ENCODE results near the gene HLA-DMA. TPM values are rescaled to one million over a fixed set of nuclear protein-coding genes. Genes with fewer than 3 reads are reported as not detected.
A peak's percentile ranks its signal among the peaks of the same experiment; 100 is the strongest.

HLA-DMA gene
- 465 TPM for total RNA-seq (2013)
- polyA plus RNA-seq (100 to 1,000 TPM; 434 to 526 (median 515) TPM), polyA minus RNA-seq (126 and 236 TPM in 2 replicates), total RNA-seq (23.0 to 216 (median 127) reads per million in 11 experiments)

DNA sequence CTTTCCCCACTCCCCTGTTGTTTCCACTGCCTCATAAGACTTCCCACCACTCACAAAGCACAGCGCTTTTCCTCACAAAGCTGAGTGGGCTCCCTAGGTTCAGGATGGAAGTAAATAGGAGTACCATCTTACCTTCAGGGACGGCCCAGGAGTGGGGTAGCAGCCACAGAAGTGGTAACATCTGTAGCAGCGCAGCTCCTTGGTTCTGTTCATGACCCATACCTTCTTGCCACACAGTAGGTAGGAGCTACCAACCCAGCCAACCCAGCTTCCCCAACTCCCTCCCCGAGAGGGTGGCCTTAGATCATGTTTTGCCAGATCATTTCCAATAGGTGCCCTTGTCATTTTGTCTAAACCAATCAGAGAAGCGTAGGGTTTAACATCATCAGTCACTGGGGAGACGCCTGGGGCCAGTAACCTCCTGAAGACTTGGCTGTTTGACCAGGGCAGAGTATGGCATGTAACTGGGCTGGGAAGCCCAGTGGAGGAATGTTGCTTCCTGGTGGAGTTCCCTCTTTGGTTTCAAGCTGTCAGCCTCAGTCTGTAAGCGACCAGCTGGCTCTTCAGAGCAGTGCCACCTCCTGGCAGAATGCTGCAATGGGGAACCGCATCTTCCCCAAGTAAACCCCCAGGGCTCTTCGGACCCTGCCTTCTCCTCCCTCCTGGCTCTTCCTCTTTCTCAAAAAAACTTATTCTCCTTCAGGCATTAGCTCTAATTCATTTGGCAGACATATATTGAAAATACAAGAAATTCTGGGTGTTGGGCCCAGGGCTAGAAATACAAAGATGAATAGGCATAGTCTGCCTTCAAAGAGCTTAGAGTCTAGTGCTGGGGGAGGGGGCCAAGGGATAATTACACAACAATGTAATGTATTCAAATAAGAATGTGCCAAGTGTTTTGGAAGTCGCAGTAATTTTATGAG is at the start of gene HLA-DMA:
Gene HLA-DMA (minus strand): TSS at position 281 of the 923 bp plus-strand sequence. CDS start 61 bp downstream, at position 220.
- no peaks in the 10 kb centered on the region for H4K20me1 ChIP-seq (ENCODE audit: insufficient read depth, low read length)
- Mint-ChIP-seq H3K4me1 (peaks cover 70% of the 10 kb centered on the region), H3K27ac (peak within 1 kb of the TSS; percentile 94 to 98 (median 97)), H3K9me3 (no peaks in the 10 kb centered on the region), H3K27me3 (ENCODE audit: low read depth in 3 of 3) (peaks cover 0 to 2% (median 0%) of the 10 kb centered on the region in 3 donors), H3K36me3 (peaks cover 33 to 34% of the 10 kb centered on the region in 2 donors), H3K4me3 (peak within 1 kb of the TSS; percentile 93 to 96)
- intact Hi-C loops (cut with micrococcal nuclease): loop anchor here in 1 of 2 donors (2.0 kb wide), 1 partner anchor 16 kb away; the partner anchor contains the start of gene BRD2
- peak within 1 kb of the TSS; percentile 89 for H3K4me2 ChIP-seq (replicated peaks; ENCODE audit: extremely low read depth, low read length, poor library complexity, severe bottlenecking)
- peak within 1 kb of the TSS; percentile 74 to 86 for H3K27ac ChIP-seq (ENCODE audit: low read depth in 1 of 2, low read length in 2 of 2)
- peaks cover 62 to 64% of the 10 kb centered on the region in 2 donors for H3K4me1 ChIP-seq (ENCODE audit: control insufficient read depth in 1 of 2, insufficient read depth in 2 of 2, low read length in 2 of 2)
- H3K9ac ChIP-seq (ENCODE audit: insufficient read depth, low read length, poor library complexity, severe bottlenecking): peak within 1 kb of the TSS; percentile 48
- 8% methylated on average over 7 of the region's 10 CpGs for WGBS (ENCODE audit: insufficient coverage)
- no peaks in the 10 kb centered on the region for H3K27me3 ChIP-seq (ENCODE audit: control insufficient read depth in 2 of 2, insufficient read depth in 2 of 2, low read length in 2 of 2)
- peak within 1 kb of the TSS; percentile 61 for H2AFZ ChIP-seq (ENCODE audit: insufficient read depth, low read depth, low read length, poor library complexity, severe bottlenecking)
- H3K4me3 ChIP-seq (replicated peaks in 1 of 3; ENCODE audit: low read depth in 2 of 3, low read length in 3 of 3): peak within 1 kb of the TSS; percentile 84 to 95 (median 92)
- peak; percentile 98 to 99 (median 99) for DNase-seq
- peaks cover 14 to 26% of the 10 kb centered on the region in 2 donors for H3K36me3 ChIP-seq (replicated peaks in 1 of 2; ENCODE audit: control insufficient read depth in 1 of 2, insufficient read depth in 2 of 2, low read length in 2 of 2)
- H3K79me2 ChIP-seq (ENCODE audit: insufficient read depth, low read length): peaks cover 74% of the 10 kb centered on the region
- TF ChIP-seq, protein P1, sequence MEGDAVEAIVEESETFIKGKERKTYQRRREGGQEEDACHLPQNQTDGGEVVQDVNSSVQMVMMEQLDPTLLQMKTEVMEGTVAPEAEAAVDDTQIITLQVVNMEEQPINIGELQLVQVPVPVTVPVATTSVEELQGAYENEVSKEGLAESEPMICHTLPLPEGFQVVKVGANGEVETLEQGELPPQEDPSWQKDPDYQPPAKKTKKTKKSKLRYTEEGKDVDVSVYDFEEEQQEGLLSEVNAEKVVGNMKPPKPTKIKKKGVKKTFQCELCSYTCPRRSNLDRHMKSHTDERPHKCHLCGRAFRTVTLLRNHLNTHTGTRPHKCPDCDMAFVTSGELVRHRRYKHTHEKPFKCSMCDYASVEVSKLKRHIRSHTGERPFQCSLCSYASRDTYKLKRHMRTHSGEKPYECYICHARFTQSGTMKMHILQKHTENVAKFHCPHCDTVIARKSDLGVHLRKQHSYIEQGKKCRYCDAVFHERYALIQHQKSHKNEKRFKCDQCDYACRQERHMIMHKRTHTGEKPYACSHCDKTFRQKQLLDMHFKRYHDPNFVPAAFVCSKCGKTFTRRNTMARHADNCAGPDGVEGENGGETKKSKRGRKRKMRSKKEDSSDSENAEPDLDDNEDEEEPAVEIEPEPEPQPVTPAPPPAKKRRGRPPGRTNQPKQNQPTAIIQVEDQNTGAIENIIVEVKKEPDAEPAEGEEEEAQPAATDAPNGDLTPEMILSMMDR (IDR thresholded peaks at IDR 0.05): peak; percentile 88
- H3K9me3 ChIP-seq (replicated peaks in 1 of 2; ENCODE audit: control insufficient read depth in 1 of 2, insufficient read depth in 1 of 2, low read length in 2 of 2): no peaks in the 10 kb centered on the region

DNA sequence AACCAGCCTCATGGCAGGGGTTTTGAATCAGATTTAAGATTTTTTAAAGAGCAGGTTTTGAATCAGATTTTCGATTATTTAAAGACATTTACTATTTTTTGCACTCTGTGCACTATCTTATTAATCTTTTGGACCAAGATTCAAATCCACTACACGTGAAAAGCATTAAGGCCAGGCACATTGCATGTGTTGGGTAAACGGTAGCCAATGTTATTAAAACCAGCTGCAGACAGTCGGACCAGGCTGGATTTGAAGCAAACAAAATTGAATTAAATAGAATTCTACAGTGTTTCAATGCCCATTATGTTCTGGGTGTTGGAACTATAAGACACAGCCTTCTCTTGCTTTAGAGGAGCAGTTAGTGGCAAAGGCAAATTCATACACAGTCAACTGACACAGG is 48.8 kb upstream of the HLA-DMA start:
- no CpG with 5 or more reads among the region's 4 CpGs for WGBS (ENCODE audit: insufficient coverage)
- Histone ChIP-seq H3K9ac (ENCODE audit: insufficient read depth, low read length, poor library complexity, severe bottlenecking) (no peak overlapping the region), H3K27ac (ENCODE audit: low read depth in 1 of 2, low read length in 2 of 2) (no peak overlapping the region), H3K79me2 (ENCODE audit: insufficient read depth, low read length) (no peaks in the 10 kb centered on the region), H3K4me2 (replicated peaks; ENCODE audit: extremely low read depth, low read length, poor library complexity, severe bottlenecking) (no peak overlapping the region), H3K27me3 (ENCODE audit: control insufficient read depth in 2 of 2, insufficient read depth in 2 of 2, low read length in 2 of 2) (no peaks in the 10 kb centered on the region), H2AFZ (ENCODE audit: insufficient read depth, low read depth, low read length, poor library complexity, severe bottlenecking) (no peak overlapping the region), H3K4me1 (ENCODE audit: control insufficient read depth in 1 of 2, insufficient read depth in 2 of 2, low read length in 2 of 2) (peaks cover 8 to 13% of the 10 kb centered on the region in 2 donors), H3K36me3 (replicated peaks in 1 of 2; ENCODE audit: control insufficient read depth in 1 of 2, insufficient read depth in 2 of 2, low read length in 2 of 2) (no peaks in the 10 kb centered on the region), H3K9me3 (replicated peaks in 1 of 2; ENCODE audit: control insufficient read depth in 1 of 2, insufficient read depth in 1 of 2, low read length in 2 of 2) (no peaks in the 10 kb centered on the region), H4K20me1 (ENCODE audit: insufficient read depth, low read length) (no peaks in the 10 kb centered on the region), H3K4me3 (replicated peaks in 1 of 3; ENCODE audit: low read depth in 2 of 3, low read length in 3 of 3) (no peak overlapping the region)
- no peak for DNase-seq
- Mint-ChIP-seq H3K36me3 (peaks cover 0 to 2% of the 10 kb centered on the region in 2 donors), H3K27me3 (ENCODE audit: low read depth in 3 of 3) (peaks cover 8 to 10% (median 10%) of the 10 kb centered on the region in 3 donors), H3K4me1 (peaks cover 11% of the 10 kb centered on the region), H3K9me3 (no peaks in the 10 kb centered on the region), H3K27ac (no peak overlapping the region), H3K4me3 (no peak overlapping the region)
- intact Hi-C loops (cut with micrococcal nuclease): no loop called here
- TF ChIP-seq, protein P1 (IDR thresholded peaks at IDR 0.05): no peak

Measured in CD14-positive monocyte (primary cell).